ENCODE data around the gene EIF2S3B. TPM values are rescaled to one million over a fixed set of nuclear protein-coding genes. Genes with fewer than 3 reads are reported as not detected.

EIF2S3B gene
- total RNA-seq (2022; extraction: Qiagen RNA extraction; ENCODE audit: low read depth): 0.45 to 0.70 TPM (median 0.67 TPM) in 5 replicates

DNA sequence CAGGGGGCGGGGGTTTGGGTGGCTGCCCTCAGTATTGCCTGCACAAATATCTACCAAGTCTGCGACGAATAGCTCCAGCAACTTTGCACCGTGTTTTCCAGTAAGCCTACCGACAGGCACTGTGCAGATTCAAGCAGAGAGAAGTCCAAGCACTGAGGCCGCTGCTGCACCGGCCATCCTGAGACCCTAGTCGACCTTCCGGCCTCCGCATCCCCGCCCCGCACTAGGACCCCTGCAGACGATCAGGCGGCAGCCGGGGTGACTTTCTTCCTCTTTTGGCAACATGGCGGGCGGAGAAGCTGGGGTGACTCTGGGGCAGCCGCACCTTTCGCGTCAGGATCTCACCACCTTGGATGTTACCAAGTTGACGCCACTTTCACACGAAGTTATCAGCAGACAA is at the start of gene EIF2S3B:
TSS of gene EIF2S3B (plus strand) at position 271 of the 400 bp plus-strand sequence. CDS start at position 284, 13 bp downstream.

Other genes with a start within 250 kb of the EIF2S3B start
- not detected in 5 replicates for gene KLRD1, start 198.0 kb upstream of the EIF2S3B start, total RNA-seq (2022; extraction: Qiagen RNA extraction; ENCODE audit: low read depth)
- gene KLRK1, start 115.8 kb upstream of the EIF2S3B start, total RNA-seq (2022; extraction: Qiagen RNA extraction; ENCODE audit: low read depth): not detected in 5 replicates
- gene KLRC4, start 96.1 kb upstream of the EIF2S3B start, total RNA-seq (2022; extraction: Qiagen RNA extraction; ENCODE audit: low read depth): not detected in 5 replicates
- gene KLRC3, start 85.3 kb upstream of the EIF2S3B start, total RNA-seq (2022; extraction: Qiagen RNA extraction; ENCODE audit: low read depth): 0.21 to 0.36 TPM in 2 of 5 replicates, not detected in the others
- gene KLRC2, start 69.9 kb upstream of the EIF2S3B start, total RNA-seq (2022; extraction: Qiagen RNA extraction; ENCODE audit: low read depth): 1.2 to 2.0 TPM (median 1.4 TPM) in 5 replicates
- not detected in 5 replicates for gene KLRC1, start 52.5 kb upstream of the EIF2S3B start, total RNA-seq (2022; extraction: Qiagen RNA extraction; ENCODE audit: low read depth)
- gene MAGOHB, start 107.7 kb downstream of the EIF2S3B start, total RNA-seq (2022; extraction: Qiagen RNA extraction; ENCODE audit: low read depth): 48.3 to 56.6 TPM (median 52.1 TPM) in 5 replicates
- 0.14 to 0.54 TPM (median 0.28 TPM) in 5 replicates for gene STYK1, start 168.2 kb downstream of the EIF2S3B start, total RNA-seq (2022; extraction: Qiagen RNA extraction; ENCODE audit: low read depth)
- 260 to 283 TPM (median 272 TPM) in 5 replicates for gene YBX3, start 217.4 kb downstream of the EIF2S3B start, total RNA-seq (2022; extraction: Qiagen RNA extraction; ENCODE audit: low read depth)

Data from A549 treated with DMSO at 1 μM for 4 hours (cell line).